Endothelial cell of umbilical vein (primary cell): Measurements from ENCODE around the gene CRYL1.

ENCODE experiments used
- GATA2 ChIP-seq: IDR thresholded peaks from 2 replicates; pipeline ENCODE4 v1.7.0; 2011; ENCODE audit warnings: low read depth, mild to moderate bottlenecking, moderate library complexity, mixed read lengths, low read length; ENCODE audit not compliant: insufficient read length, insufficient read depth
- JUN ChIP-seq: IDR thresholded peaks from 2 replicates; pipeline ENCODE4 v1.6.1; 2011; ENCODE audit warnings: borderline replicate concordance, low read depth; ENCODE audit not compliant: insufficient read length, insufficient read depth
- MYC ChIP-seq: IDR thresholded peaks from one replicate; pipeline ENCODE4 v1.6.1; 2011; ENCODE audit warnings: mild to moderate bottlenecking, low read depth, low read length
- POLR2A ChIP-seq: IDR thresholded peaks from 2 replicates; pipeline ENCODE4 v1.6.1; 2012; ENCODE audit warnings: low read depth, mild to moderate bottlenecking, control low read depth, low read length
- TF ChIP-seq, protein P1 (sequence below), 2 donors: IDR thresholded peaks; 1 replicate in 1 of 2; 2 replicates in 1 of 2; pipeline ENCODE4 v1.5.1; 2011; ENCODE audit warnings: low read length in 2 of 2, mild to moderate bottlenecking in 2 of 2, moderate library complexity in 2 of 2, control low read depth in 1 of 2, inconsistent platforms in 1 of 2, low read depth in 1 of 2; ENCODE audit not compliant: insufficient read depth in 1 of 2; ENCODE audit errors: extremely low read depth in 1 of 2
- TF ChIP-seq, protein P2 (sequence below): IDR thresholded peaks from 2 replicates; pipeline ENCODE4 v1.6.1; 2011; ENCODE audit not compliant: insufficient read depth, insufficient read length

DNA sequence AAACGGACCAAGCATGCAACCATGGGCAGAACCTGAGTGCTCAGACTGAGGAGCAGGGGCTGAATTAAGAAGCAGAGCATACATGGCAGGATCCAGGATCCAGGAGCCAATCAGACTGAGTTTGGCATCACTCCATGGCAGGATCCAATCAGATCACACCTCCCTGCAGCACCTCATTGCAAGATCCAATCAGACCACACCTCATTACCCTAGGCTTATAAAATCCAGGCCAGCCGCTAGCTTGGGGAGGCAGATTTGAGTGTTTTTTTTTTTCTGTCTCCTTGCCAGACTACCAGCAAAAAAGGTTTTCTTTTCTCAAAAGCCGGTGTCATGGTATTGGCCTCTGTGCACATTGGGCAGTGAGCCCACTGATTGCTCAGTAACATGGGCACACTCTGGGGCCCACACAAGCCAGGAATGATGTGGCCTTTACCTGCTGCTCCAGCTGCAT is 165.6 kb downstream of the CRYL1 start:
- TF ChIP-seq JUN, result no peak
- TF ChIP-seq, protein P1, sequence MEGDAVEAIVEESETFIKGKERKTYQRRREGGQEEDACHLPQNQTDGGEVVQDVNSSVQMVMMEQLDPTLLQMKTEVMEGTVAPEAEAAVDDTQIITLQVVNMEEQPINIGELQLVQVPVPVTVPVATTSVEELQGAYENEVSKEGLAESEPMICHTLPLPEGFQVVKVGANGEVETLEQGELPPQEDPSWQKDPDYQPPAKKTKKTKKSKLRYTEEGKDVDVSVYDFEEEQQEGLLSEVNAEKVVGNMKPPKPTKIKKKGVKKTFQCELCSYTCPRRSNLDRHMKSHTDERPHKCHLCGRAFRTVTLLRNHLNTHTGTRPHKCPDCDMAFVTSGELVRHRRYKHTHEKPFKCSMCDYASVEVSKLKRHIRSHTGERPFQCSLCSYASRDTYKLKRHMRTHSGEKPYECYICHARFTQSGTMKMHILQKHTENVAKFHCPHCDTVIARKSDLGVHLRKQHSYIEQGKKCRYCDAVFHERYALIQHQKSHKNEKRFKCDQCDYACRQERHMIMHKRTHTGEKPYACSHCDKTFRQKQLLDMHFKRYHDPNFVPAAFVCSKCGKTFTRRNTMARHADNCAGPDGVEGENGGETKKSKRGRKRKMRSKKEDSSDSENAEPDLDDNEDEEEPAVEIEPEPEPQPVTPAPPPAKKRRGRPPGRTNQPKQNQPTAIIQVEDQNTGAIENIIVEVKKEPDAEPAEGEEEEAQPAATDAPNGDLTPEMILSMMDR (IDR thresholded peaks at IDR 0.05; ENCODE audit: extremely low read depth in 1 of 2, insufficient read depth in 1 of 2, low read depth in 1 of 2, low read length in 2 of 2), result no peak
- TF ChIP-seq, protein P2, sequence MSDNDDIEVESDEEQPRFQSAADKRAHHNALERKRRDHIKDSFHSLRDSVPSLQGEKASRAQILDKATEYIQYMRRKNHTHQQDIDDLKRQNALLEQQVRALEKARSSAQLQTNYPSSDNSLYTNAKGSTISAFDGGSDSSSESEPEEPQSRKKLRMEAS, result no peak
- TF ChIP-seq POLR2A, result no peak
- no peak for TF ChIP-seq GATA2
- TF ChIP-seq MYC, result no peak
